ENCODE measurements around the gene SLC2A10.
A peak's percentile ranks its signal among the peaks of the same experiment; 100 is the strongest.
"Not testable (repeated sequence)": the region's sequence is repeated elsewhere in the genome, so short reads cannot be mapped to it uniquely, and the experiment has no call there.

The SLC2A10 gene

GRCh38 chr20:46709459-46710152, at the start of gene SLC2A10:
Gene SLC2A10 (plus strand): TSS chr20:46709649. CDS start chr20:46709737, 88 bp downstream.
- DNase-seq (ENCODE audit: low spot score), result peak; percentile 57

DNA sequence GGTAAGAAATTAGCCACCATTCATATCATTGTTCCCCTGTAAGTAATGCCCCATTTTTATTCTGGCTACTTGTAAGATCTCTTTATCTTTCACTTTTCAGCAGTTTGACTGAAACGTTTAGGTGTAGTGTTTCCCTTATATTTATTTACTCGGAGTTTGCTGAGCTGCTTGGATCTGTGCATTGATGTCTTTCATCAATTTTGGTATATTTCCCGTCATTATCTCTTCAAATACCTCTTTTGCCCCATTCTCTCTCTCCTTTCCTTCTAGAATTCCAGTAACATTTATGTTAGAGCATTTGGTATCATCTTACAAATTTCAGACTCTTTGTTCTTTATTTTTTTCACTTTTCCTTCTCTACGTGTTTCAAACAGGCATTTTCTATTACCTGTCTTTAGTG, 49.0 kb upstream of the SLC2A10 start:
- DNase-seq (ENCODE audit: low spot score), result no peak

GRCh38 chr20:46661659-46662058, 47.8 kb upstream of the SLC2A10 start:
- DNase-seq (ENCODE audit: low spot score), result no peak

DNA sequence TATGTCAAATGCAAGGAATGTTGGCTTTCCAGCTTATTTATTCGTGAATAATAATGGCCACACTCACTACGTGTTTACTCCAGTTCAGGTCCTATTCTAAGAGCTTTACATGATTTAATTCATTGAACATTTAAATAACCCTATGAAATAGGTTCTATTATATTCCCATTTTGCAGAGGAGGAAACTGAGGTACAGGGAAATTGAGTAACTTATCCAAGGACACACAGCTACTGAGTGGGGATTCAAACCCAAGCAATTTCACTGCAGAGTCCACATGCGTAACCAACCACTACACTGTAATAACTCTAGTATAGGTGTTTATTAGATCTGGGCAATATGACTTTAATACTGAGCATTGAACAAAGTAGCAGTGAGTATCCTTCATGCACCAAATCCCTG, 45.9 kb upstream of the SLC2A10 start:
- DNase-seq (ENCODE audit: low spot score), result no peak

DNA sequence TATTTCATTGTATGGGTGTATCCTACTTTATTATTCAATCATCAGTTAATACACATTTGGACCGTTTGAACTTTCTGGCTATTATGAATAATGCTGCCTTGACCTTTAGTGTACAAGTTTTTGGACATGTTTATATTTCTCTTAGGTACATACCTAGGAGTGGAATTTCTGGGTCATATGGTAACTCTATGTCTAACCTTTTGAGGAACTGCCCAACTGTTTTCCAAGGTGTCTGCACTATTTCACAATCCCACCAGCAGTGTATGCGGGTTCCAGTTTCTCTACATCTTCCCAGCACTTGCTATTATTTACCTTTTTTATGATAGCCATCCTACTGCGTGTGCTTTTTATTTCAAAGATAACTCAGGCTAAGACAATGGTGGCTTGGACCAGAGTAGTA, 43.8 kb upstream of the SLC2A10 start:
- no peak for DNase-seq (ENCODE audit: low spot score)

DNA sequence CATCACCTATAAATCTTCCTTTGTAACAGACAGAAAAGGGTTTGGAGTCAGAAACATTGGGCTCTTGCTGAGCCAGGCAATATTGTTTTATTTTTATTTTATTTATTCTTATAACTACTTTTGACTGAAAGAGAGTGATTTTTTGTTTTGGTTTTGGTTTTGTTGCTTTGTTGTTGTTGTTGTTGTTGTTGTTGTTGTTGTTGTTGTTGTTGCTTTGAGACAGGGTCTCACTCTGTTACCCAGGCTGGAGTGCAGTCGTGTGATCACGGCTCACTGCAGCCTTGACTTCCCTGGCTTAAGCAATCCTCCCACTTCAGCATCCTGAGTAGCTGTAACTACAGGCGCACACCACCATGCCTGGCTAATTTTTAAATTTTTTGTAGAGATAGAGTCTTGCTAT, 43.1 kb upstream of the SLC2A10 start:
- DNase-seq (ENCODE audit: low spot score), result no peak

DNA sequence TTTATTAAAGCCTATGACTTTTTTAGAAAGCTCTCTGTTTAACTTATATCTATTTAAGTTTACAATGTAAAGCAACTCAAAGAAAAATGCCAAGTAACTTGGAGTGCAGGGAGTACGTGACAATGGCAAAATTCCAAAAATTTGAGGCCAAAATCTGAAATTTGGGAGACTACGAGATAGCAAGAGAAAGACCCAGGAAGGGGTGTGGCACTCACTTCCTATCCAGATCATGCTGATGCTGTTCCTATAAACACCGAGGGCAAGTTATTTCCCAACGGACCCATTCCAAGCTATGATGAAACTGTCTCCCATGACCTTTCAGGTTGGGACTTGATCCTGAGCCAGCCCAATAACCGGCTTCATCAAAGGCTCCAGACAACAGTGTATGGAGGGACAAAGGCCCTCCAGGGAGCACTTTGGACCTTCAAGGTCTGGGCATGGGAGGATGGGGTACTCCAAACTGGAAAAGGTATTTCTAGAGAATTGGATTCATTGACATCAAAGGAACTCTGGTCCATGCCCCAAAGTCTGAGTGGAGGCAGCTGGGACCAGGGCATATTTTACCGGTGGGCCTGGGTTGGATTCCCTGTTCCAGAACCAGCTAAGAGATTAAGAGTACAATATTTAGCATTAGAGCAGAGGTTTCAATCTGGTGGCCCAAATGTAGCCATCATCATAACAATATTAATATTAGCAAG, 42.5 kb upstream of the SLC2A10 start:
- DNase-seq (ENCODE audit: low spot score), result no peak

- no peak for DNase-seq (ENCODE audit: low spot score)
Measured at GRCh38 chr20:46670228-46670584, 39.2 kb upstream of the SLC2A10 start.

DNA sequence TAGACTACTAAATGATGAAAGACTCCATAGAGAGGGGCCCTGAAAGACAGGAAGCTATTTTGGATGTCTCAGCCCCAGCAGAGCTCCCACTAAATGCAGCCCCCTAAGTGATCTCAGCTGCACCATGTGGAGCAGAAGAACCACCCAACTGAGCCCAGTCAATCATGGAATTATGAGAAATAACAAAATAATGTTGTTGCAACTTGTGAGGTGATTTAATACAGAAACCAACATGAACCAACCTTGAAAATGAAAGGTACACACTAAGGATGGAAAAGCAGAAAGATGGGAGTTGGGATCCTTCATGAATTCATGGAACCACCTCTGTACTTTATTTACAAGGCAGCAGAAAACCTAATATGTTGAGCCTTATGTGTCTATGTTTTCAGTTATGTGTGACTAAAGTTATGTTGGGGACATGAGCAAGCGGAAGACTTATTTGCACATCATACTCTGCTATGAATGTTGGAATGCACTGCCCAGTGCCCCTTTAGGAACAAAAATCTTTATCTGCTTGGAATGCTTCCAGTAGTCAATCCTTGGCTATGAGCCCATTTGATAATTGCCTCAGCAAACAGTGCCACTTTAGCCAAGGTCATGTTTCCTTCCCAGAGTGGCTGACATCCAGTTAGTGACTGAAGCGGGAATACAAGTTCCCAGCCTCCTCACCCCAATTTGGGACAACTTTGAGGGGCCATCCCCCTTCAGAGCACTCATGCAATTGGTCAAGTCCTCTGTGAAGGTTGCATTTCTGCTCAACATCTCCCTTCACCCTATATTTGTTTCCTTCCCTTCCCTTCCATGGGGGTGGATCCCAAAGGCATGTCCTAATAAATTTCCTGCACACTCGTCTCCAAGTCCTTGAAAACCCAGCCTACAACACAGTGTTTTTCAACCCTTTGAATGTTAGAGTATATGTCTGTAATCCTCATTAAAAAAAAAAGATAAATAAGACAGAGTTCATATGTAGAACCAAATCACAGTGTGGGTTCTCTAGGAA, 38.6 kb upstream of the SLC2A10 start:
- peak; percentile 41 for DNase-seq (ENCODE audit: low spot score)

DNA sequence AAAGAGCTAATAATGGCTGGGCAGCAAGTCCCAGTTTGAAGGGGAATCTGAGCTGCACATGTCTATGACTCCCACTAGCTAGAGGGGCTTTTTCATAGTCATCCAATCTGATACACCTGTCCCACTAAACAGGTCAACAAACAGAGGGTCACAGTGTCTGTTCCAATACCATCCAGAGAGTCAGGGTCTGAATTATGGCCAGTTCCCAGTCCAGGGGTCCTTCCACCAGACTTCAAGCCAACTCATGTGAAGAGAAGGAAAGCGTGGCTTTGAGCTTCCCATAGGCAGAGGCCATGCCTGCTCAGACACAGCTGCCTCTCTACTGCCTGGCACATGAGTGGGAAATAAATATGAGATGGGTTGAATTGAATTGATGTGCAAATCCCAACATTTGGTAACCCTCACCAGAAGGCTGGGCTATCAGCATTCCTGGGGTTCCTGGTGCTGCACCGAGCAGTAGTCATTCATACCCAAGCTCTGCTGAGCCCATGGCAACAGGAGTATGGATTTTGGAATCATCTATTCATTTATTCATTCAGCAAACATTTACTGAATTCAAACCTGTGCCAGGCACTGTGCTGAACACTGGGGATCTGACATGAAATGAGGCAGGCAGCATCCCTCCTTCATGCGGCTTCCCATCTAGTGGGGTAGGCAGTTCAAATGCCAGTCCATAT, 37.4 kb upstream of the SLC2A10 start:
- no peak for DNase-seq (ENCODE audit: low spot score)

DNA sequence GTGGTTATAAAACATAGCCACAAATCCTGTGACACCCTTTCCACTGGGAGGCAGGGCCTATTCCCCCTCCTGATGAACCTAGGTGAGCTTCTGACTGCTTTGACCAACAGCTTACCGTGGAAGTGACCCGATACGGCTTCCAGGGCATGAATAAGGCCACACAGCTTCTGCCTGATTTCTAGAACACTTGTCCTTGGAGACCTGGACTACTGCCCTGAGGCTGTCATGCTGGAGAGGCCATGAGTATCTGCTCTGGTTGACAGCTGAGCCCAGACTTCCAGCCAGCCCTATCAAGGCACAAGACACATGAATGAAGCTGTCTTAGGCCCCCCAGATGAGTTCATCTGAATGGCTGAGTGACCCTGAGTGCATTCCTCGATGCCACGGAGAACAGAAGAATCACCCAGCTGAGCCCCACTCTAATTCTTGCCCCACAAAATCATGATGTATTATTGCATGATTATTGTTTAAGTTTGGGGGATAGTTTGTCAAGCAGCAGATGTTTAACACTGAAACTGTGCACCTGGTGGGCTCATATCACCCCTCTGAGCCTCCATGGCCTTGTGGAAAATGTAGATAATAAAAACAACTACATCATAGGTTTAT, 36.8 kb upstream of the SLC2A10 start:
- no peak for DNase-seq (ENCODE audit: low spot score)

DNA sequence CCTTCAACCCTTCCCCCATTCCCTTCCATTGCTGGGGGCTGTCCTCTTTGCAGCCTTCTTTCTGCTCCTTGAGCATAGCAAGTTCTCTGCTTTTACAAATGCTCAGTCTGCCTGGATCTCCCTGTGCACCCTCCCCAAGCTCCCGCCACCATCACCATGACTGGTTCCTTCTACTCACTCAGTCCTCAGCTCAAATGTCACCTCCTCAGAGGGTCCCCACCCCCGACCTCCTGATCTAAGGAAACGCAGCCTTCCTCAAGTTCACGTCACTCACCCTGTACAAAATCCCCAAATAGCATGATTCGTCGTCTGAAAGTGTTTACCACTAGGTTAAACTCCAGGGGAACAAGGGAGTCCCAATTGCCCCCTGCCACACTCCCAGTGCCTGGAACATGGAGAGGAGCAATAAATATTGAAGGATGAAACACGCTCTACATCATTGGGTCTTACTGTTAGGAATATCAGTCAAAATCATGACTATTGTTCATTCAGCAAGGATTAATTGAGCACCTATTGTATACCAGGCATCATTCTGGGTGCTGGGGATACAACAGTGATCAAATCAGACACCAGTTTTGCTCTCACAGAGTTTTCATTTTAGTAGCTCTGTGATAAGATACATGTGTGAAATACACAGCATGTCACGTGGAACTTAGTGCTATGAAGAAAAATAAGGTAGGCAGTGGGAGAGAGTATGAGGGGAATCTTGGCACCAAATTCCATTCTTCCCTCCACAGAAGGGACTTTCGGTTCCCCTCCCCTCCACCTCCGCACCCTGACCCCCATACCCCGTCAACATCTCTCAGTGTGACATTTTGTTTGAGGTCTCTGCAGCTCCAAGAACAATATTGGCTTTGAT, 35.8 kb upstream of the SLC2A10 start:
- no peak for DNase-seq (ENCODE audit: low spot score)

- no peak for DNase-seq (ENCODE audit: low spot score)
Measured at GRCh38 chr20:46674253-46675083, 35.0 kb upstream of the SLC2A10 start.

DNA sequence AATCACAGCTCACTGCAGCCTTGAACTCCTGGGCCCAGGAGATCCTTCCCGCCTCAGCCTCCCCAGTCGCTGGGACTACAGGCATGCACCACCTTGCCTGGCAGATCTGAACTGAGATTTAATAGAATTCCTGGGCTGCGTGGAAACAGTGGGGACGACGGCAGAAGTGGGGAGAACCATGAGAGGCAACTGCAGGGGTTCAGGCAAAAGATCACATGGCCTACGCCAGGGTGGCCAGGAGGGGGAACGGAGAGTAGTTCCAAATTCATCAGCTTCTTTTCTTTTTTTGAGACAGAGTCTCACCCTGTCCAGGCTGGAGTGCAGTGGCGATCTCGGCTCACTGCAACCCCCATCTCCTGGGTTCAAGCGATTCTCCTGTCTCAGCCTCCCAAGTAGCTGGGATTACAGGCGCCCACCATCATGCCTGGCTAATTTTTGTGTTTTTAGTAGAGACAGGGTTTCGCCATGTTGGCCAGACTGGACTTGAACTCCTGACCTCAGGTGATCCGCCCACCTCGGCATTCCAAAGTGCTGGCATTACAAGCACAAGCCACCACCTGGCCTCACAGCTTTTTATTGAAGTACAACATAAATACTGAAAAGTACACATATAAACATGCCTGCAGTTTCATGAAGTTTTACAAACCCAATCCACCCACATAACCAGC, 32.7 kb upstream of the SLC2A10 start:
- not testable (repeated sequence) for DNase-seq (ENCODE audit: low spot score)

- no peak for DNase-seq (ENCODE audit: low spot score)
Measured at GRCh38 chr20:46677608-46678007, 31.8 kb upstream of the SLC2A10 start.

GRCh38 chr20:46678516-46678915, 30.9 kb upstream of the SLC2A10 start:
- DNase-seq (ENCODE audit: low spot score), result no peak

GRCh38 chr20:46680684-46681031, 28.8 kb upstream of the SLC2A10 start:
- no peak for DNase-seq (ENCODE audit: low spot score)

DNA sequence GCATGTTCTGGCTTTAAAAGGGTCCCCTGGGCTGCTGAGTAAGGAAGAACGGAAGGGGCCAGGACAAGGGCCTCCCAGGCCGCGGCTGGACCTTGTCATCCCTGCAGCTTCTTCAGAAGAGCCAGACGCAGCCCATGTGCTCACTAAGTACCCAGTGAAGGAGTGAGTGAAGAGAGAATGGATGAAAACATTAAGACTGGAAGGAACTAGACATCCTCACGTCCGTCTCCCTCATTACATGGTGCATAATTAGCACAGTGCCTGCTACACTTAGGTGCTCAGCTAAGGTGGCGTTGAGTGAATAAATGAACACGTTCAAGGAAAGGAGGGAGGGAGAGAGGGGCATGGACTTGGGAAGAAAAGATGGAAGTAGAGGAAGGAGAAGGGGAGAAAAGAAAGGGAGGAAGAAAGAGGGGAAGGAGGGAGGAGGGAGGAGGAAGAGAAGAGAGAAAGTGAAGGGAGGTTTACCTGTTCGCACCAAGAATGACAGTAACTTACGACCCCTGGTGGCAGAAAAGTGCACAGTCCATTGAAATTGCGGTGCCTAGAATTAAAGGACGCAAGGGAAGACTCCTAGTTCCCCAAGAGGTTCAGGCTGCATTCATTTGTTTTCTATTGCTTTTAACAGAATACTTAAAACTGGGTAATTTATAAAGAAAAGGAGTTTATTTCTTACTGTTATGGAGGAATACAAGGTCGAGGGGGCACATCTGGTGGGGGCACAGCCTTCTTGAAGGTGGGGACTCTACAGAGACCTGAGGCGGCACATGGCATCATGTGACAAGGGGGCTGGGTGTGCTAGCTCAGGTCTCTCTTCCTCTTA, 28.2 kb upstream of the SLC2A10 start:
- peak; percentile 42 for DNase-seq (ENCODE audit: low spot score)
